Stimulated activated CD8-positive, alpha-beta memory T cell treated with anti-CD3 and anti-CD28 coated beads, Interleukin-4, amount 100 ng/mL, for 4 hours (primary cell): Measurements from ENCODE around the gene IL6.
"Not testable (repeated sequence)": the region's sequence is repeated elsewhere in the genome, so short reads cannot be mapped to it uniquely, and the experiment has no call there.

Source experiments
- DNase-seq, 2 donors: peaks; one replicate each; pipeline ENCODE4 v3.0.0-alpha.2; 2020; ENCODE audit warnings: low read depth in 2 of 2, low spot score in 1 of 2

The IL6 gene

GRCh38 chr7:22779730-22780323 is 52.8 kb downstream of the IL6 start:
- not testable (repeated sequence) for DNase-seq

DNA sequence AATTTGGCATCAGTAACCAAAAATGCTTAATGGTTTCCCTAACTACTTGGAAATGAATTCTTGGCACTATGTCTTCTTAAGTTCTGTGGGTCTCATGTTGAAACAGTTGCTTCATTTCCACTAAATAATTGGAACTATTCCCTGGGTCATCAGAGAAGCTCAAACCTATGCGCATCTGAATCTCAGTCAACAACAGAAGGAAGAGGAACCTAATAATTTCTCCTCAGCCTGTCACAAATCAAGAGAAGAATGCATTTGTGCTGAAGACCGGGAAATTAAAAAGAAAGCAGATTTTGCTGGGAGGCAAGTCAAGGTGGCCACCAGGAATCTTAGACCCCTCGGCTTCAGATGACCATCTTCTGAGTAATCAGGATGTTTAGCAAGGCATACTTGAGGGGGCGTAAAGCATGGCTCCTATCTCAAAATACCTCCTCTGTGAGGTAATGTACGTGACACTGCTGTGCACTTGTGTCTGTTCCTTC is 54.3 kb downstream of the IL6 start:
- no peak for DNase-seq
